Tibial nerve (tissue), 3 donors: ENCODE measurements around the gene KRT28.

Source experiments
- CTCF ChIP-seq, 5 experiments: fragments of 200-600 bp in 3 of 5; fragments of 450-650 bp in 2 of 5; sonication (generic) in 3 of 5; IDR thresholded peaks; one replicate each; pipeline ENCODE4 v1.5.1; 2016 to 2019; ENCODE audit warnings: antibody characterized with exemption in 5 of 5, mild to moderate bottlenecking in 3 of 5, moderate library complexity in 2 of 5
- POLR2A ChIP-seq, 2 donors: fragments of 450-650 bp; IDR thresholded peaks; one replicate each; pipeline ENCODE4 v1.6.1; 2017; ENCODE audit warnings: antibody characterized with exemption in 2 of 2, mild to moderate bottlenecking in 2 of 2, moderate library complexity in 2 of 2

DNA sequence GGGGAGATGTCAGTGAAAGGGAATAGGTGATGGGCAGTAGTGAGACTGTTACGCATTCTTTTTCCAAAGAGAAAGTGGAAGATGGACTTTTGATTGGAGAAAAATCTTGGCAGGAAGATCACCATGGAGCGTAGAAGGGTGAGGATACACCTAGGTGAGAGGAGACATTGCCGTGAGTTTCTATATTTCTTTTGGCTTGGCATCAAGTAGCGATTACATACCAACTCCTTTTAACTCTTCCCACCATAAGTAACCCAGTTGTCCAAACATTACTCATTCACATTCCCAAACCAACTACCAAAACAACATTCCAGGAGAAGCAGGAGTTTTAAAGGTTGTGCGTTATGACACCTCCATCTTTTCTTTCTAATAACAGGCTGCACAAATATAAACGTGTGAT, 10.7 kb upstream of the KRT28 start:
- TF ChIP-seq CTCF (IDR thresholded peaks at IDR 0.05): no peak
- no peak for TF ChIP-seq POLR2A (IDR thresholded peaks at IDR 0.05)
